Nephron (organoid): ENCODE measurements around the gene IKBKG.

Source experiments
- H3K27ac Mint-ChIP-seq, 3 experiments: 2 replicates each; pipeline ENCODE4 v1.8.0; 2020; ENCODE audit warnings: mixed read lengths in 3 of 3, mild to moderate bottlenecking in 2 of 3, moderate library complexity in 1 of 3
- H3K27me3 Mint-ChIP-seq: 2 replicates; pipeline ENCODE4 v1.8.0; 2021; ENCODE audit warnings: low read depth, mild to moderate bottlenecking, moderate library complexity, mixed read lengths
- H3K36me3 Mint-ChIP-seq: 2 replicates; pipeline ENCODE4 v1.8.0; 2020; ENCODE audit warnings: low read depth, mixed read lengths
- H3K4me1 Mint-ChIP-seq: 2 replicates; pipeline ENCODE4 v1.8.0; 2020; ENCODE audit warnings: mixed read lengths
- H3K4me3 Mint-ChIP-seq, 3 experiments: 2 replicates each; pipeline ENCODE4 v1.8.0; 2020; ENCODE audit warnings: mild to moderate bottlenecking in 3 of 3, mixed read lengths in 3 of 3, moderate library complexity in 2 of 3
- H3K9me3 Mint-ChIP-seq: 2 replicates; pipeline ENCODE4 v1.8.0; 2020; ENCODE audit warnings: mixed read lengths
- CTCF ChIP-seq, 3 experiments: fragments of 200-600 bp; sonication (generic); IDR thresholded peaks; one replicate each; pipeline ENCODE4 v1.5.0; 2021; ENCODE audit warnings: antibody characterized with exemption in 3 of 3; ENCODE audit not compliant: unreplicated experiment in 3 of 3

IKBKG gene

GRCh38 chrX:154540897-154541535 is 6.4 kb upstream of the IKBKG start:
- no peak for TF ChIP-seq CTCF (IDR thresholded peaks at IDR 0.05; ENCODE audit: unreplicated experiment in 3 of 3)
- Mint-ChIP-seq H3K4me3 (no peak overlapping the region), H3K36me3 (peaks cover 24% of the 10 kb centered on the region), H3K4me1 (peaks cover 9% of the 10 kb centered on the region), H3K27ac (no peak overlapping the region), H3K9me3 (peaks cover 9% of the 10 kb centered on the region), H3K27me3 (no peaks in the 10 kb centered on the region)

- Mint-ChIP-seq H3K4me3 (no peak overlapping the region), H3K27me3 (no peaks in the 10 kb centered on the region), H3K36me3 (peaks cover 27% of the 10 kb centered on the region), H3K27ac (no peak overlapping the region), H3K4me1 (peaks cover 12% of the 10 kb centered on the region), H3K9me3 (peaks cover 9% of the 10 kb centered on the region)
- TF ChIP-seq CTCF (IDR thresholded peaks at IDR 0.05; ENCODE audit: unreplicated experiment in 3 of 3), result no peak
These were observed 5.9 kb upstream of the IKBKG start for GRCh38 chrX:154541589-154541895.

GRCh38 chrX:154541896-154542722 is 5.3 kb upstream of the IKBKG start:
- TF ChIP-seq CTCF (IDR thresholded peaks at IDR 0.05; ENCODE audit: unreplicated experiment in 3 of 3), result no peak
- Mint-ChIP-seq H3K4me3 (no peak overlapping the region), H3K4me1 (peaks cover 12% of the 10 kb centered on the region), H3K27me3 (no peaks in the 10 kb centered on the region), H3K9me3 (peaks cover 9% of the 10 kb centered on the region), H3K36me3 (peaks cover 27% of the 10 kb centered on the region), H3K27ac (no peak overlapping the region)

GRCh38 chrX:154542723-154543424 is 4.5 kb upstream of the IKBKG start:
- TF ChIP-seq CTCF (IDR thresholded peaks at IDR 0.05; ENCODE audit: unreplicated experiment in 3 of 3), result no peak
- Mint-ChIP-seq H3K9me3 (peaks cover 12% of the 10 kb centered on the region), H3K36me3 (peaks cover 27% of the 10 kb centered on the region), H3K4me3 (no peak overlapping the region), H3K27me3 (no peaks in the 10 kb centered on the region), H3K27ac (peak overlapping the region in 1 of 3 experiments; percentile 39), H3K4me1 (peaks cover 13% of the 10 kb centered on the region)

- TF ChIP-seq CTCF (IDR thresholded peaks at IDR 0.05; ENCODE audit: unreplicated experiment in 3 of 3), result no peak
- Mint-ChIP-seq H3K9me3 (peaks cover 20% of the 10 kb centered on the region), H3K4me3 (peak overlapping the region; percentile 76 to 83 (median 81)), H3K4me1 (peaks cover 22% of the 10 kb centered on the region), H3K36me3 (peaks cover 23% of the 10 kb centered on the region), H3K27ac (peak overlapping the region in 1 of 3 experiments; percentile 33), H3K27me3 (no peaks in the 10 kb centered on the region)
These were observed 1.6 kb upstream of the IKBKG start for GRCh38 chrX:154545673-154546274.
